Fibroblast of lung (primary cell): ENCODE measurements around the gene WNT11.

Experiments used
- EZH2 ChIP-seq: IDR thresholded peaks from 2 replicates; pipeline ENCODE4 v1.5.1; 2012; ENCODE audit warnings: low read length, control low read depth, mild to moderate bottlenecking; ENCODE audit errors: missing control alignments
- TF ChIP-seq, protein P1 (sequence below), 2 donors: IDR thresholded peaks in 1 of 2; conservative IDR thresholded peaks in 1 of 2; 1 replicate in 1 of 2; 2 replicates in 1 of 2; pipeline ENCODE4 v1.5.1; 2011 to 2012; ENCODE audit warnings: low read length in 2 of 2, control low read depth in 1 of 2, inconsistent platforms in 1 of 2, low read depth in 1 of 2, mild to moderate bottlenecking in 1 of 2

GRCh38 chr11:76210931-76211851, 4.9 kb upstream of the WNT11 start:
- TF ChIP-seq, protein P1, sequence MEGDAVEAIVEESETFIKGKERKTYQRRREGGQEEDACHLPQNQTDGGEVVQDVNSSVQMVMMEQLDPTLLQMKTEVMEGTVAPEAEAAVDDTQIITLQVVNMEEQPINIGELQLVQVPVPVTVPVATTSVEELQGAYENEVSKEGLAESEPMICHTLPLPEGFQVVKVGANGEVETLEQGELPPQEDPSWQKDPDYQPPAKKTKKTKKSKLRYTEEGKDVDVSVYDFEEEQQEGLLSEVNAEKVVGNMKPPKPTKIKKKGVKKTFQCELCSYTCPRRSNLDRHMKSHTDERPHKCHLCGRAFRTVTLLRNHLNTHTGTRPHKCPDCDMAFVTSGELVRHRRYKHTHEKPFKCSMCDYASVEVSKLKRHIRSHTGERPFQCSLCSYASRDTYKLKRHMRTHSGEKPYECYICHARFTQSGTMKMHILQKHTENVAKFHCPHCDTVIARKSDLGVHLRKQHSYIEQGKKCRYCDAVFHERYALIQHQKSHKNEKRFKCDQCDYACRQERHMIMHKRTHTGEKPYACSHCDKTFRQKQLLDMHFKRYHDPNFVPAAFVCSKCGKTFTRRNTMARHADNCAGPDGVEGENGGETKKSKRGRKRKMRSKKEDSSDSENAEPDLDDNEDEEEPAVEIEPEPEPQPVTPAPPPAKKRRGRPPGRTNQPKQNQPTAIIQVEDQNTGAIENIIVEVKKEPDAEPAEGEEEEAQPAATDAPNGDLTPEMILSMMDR (conservative IDR thresholded peaks at IDR 0.05 in 1 of 2, IDR thresholded peaks at IDR 0.05 in 1 of 2; ENCODE audit: low read depth in 1 of 2, low read length in 2 of 2), result no peak
- no peak for TF ChIP-seq EZH2
